ENCODE measurements around the gene UBR4. TPM values are rescaled to one million over a fixed set of nuclear protein-coding genes. Genes with fewer than 3 reads are reported as not detected.
"Not testable (repeated sequence)": the region's sequence is repeated elsewhere in the genome, so short reads cannot be mapped to it uniquely, and the experiment has no call there.

The UBR4 gene
- 75.0 TPM for total RNA-seq

GRCh38 chr1:19209990-19210771, at the start of gene UBR4:
TSS of gene UBR4 (minus strand) at chr1:19210266. CDS start at chr1:19210248, 18 bp downstream.
- DNase-seq = peak; percentile 91

DNA sequence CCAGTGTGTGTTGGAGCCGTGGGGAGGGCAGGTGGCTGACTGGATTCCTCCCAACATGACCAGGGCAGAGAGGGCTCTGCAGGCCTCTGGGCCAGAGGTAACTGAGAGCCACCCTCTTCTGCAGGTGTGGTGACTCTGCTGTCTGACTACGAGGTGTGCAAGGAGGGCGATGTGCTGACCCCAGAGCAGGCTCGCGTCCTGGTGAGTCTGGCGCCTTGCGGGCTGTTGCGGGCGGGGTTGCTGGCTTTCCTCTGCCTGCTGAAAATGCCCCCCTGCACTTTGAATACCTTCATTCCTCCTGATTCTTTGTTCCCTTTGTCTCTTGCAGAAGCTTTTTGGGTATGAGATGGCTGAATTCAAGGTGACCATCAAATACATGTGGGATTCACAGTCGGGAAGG, 48.3 kb upstream of the UBR4 start:
- no peak for DNase-seq

DNA sequence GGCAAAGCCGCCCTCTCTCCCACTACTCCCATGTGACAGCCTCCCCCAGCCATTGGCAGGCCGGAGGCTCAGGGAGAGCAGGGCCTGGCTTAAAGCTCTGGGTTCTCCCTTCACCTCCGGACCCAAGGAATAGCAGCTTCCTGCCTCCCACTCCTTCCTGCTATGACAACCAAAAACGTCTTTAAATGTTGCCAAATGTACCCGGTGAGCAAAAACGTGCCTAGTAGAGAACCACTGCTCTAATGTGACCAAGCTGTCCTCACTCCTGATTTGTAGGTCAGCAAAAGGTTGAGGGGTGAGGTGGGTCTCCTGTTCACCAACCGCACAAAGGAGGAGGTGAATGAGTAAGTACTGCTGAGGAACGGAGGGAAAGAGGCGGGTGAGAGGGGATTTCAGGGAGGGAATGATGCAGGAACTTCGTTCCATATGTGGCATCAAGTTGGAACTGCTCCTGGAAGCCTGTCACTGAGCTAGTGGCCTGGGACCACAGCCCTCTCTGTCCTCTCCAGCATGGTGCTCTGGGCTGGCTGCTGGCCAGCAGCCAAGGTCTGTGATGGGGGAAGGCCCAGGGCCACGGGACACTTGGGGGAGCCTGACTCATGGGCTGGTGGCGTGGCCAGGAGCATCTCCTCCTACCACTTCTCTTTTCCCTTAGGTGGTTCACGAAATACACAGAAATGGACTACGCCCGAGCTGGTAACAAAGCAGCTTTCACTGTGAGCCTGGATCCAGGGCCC, 47.3 kb upstream of the UBR4 start:
- DNase-seq = no peak

DNA sequence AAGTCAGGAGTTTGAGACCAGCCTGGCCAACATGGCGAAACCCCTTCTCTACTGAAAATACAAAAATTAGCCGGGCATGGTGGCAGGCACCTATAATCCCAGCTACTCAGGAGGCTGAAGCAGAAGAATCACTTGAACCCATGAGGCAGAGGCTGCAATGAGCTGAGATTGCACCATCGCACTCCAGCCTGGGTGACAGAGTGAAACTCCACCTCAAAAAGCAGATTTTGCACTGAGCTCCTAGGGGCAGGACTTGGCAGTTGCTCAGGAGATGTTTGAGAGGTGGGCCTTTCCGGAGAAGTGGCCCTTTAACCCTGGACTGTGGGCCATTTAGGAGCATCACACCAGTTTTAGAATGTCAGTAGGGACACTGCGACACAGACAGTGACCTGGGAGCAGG, 46.2 kb upstream of the UBR4 start:
- not testable (repeated sequence) for DNase-seq

GRCh38 chr1:19255288-19255687, 45.2 kb upstream of the UBR4 start:
- DNase-seq = no peak

- DNase-seq = no peak
Observed at GRCh38 chr1:19254416-19254815, 44.4 kb upstream of the UBR4 start.

DNA sequence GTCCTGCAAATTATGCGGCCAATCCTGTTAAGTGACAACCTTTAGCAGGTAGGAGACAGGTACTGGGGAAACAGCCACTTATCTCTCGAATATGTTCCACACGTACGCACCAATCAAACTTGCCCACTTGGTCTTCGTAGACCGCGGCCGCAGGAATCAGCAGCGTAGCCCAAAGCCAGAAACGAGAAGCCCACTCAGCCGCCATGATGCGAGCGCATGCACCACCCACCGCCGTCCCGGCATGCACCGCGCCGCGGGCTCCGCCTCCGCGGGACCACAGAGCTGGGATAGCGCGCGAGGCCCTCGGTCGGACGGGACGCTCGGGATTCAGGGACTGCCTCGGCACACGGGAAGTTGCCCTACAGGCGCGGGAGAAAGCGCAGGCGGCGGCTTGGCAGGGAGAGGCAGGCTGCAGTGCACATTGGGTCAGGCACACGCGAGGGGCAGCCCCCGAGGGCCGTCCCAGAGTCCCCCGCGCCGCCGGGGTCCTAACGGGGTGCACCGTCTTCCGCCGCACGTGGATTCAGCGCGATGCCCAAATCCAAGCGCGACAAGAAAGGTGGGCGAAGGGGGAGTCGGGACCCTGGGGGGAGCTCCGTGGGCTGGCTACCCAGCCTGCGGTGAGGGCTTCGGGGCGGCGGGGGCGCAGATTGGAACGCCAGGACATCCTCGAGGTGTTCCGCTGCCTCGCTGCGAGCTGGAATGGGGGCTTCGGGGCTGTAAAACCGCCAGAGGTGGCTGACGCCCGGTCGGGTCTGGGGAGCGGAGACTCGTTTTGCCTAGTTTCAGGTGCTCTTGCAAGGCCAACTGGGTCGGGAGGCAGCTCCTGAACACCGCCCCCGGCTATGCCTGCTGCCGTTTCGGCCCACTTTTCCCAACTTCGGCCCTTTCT, 41.5 kb upstream of the UBR4 start, which contains the start of the genes EMC1 and MRTO4:
Gene EMC1, minus strand, starts transcription at position 220 of the 892 bp plus-strand sequence. Its CDS starts 15 bp downstream, at position 205.
Gene MRTO4, plus strand, starts transcription at position 501 of the 892 bp plus-strand sequence. Its CDS starts 31 bp downstream, at position 532.
- DNase-seq = peak; percentile 85

- DNase-seq = no peak
Observed at GRCh38 chr1:19250629-19251304, 40.7 kb upstream of the UBR4 start.

GRCh38 chr1:19240673-19241538, 30.8 kb upstream of the UBR4 start:
- DNase-seq = peak; percentile 37

GRCh38 chr1:19239876-19240275, 29.8 kb upstream of the UBR4 start:
- no peak for DNase-seq

- DNase-seq = no peak
Observed at GRCh38 chr1:19234224-19234623, 24.2 kb upstream of the UBR4 start.

GRCh38 chr1:19232524-19232846, 22.4 kb upstream of the UBR4 start:
- no peak for DNase-seq

DNA sequence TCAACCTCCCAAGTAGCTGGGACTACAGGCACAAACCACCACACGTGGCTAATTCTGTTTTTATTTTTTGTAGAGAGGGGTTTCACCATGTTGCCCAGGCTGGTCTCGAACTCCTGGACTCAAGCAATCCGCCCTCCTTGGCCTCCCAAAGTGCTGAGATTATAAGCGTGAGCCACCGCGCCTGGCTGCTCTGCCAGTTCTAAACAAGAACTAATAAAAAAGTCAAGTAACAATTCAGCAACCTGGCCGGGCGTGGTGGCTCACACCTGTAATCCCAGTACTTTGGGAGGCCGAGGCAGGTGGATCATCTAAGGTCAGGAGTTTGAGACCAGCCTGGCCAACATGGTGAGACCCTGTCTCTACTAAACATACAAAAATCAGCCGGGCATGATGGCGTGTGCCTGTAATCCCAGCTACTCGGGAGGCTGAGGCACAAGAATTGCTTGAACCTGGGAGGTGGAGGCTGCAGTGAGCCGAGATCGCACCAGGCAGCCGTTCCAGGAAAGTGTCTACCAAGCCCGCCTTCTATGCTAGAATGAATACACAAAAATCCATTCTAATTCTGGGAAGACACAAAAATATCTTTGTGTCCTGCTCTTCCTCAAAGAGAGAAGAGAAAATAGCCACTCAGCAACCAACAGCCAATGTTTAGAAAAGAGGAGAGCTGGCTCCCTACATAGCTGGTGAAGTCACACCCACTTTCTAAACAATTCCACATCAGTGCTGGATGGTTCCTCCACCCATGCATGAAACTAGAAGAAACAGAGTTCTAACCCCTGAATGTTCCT, 21.9 kb upstream of the UBR4 start:
- not testable (repeated sequence) for DNase-seq

DNA sequence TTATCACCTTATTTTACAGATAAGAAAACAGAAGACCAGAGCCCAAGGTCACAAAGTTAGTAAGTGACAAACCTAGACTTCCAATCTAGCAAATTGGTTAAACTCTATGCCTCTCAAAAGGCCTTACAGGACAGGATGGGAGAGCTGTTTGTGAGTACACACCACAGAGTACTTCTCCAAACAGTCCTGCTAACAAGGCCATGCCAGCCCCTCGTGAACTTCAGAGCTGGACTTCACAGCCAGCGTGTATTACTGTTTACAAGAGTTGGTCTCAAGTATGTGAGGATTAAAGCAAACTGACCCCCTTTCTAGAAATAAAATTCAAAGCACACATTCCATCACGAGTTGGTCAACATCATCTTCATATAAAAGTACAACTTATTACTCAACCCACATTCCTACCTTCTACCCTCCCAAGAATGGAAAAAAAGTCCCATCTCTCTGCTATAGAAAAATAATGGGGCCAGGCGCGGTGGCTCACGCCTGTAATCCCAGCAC, 19.8 kb upstream of the UBR4 start:
- no peak for DNase-seq

- DNase-seq = no peak
Observed at GRCh38 chr1:19229229-19229628, 19.2 kb upstream of the UBR4 start.

- no peak for DNase-seq
Observed at GRCh38 chr1:19222979-19223824, 13.1 kb upstream of the UBR4 start.

GRCh38 chr1:19222573-19222972, 12.5 kb upstream of the UBR4 start:
- DNase-seq = no peak

GRCh38 chr1:19220991-19221390, 10.9 kb upstream of the UBR4 start:
- DNase-seq = no peak
